Measurements from ENCODE around the gene CTXN1. TPM values are rescaled to one million over a fixed set of nuclear protein-coding genes. Genes with fewer than 3 reads are reported as not detected.
A peak's percentile ranks its signal among the peaks of the same experiment; 100 is the strongest.
"Not testable (repeated sequence)": the region's sequence is repeated elsewhere in the genome, so short reads cannot be mapped to it uniquely, and the experiment has no call there.

CTXN1 gene
- total RNA-seq, 2 donors from 2014 or later: 1.5 to 4.4 TPM

DNA sequence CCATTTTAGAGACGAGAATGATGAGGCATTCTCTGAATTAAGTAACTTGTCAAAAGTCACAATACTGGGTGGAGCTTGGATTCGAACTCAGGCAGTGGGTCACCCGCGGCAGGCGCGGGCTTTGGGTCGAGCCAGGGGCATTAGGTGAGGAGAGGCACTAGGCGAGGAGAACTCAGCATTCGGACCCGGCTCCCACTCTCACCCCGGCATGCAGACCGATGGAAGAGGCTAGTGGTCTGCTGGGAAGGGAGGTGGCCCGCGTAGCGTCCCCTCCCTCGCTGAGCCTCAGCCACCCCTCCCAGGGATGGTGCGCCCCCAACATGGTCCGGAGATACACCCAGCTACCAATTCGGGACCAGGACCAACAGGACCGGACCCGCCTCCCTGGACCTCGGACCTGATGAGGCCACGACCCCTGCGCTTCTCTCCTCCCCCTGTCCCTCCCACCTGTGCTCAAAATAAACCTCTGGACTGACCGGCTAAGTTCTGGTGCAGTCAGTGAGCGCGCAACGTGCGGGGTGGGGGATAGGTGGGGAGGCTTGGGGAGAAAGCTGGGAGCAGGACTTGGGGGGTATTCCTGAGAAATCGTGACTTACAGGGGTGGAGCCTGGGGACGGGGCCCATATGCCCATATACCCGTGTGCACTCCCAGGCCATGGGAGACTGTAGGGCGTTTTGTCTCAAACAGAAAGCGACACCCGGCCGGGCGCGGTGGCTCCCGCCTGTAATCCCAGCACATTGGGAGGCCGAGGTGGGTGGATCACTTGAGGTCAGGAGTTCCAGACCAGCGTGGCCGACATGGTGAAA is 7.1 kb downstream of the CTXN1 start:
- Histone ChIP-seq H3K27ac (no peak overlapping the region), H3K9ac (ENCODE audit: low read depth in 2 of 2, low read length in 2 of 2) (peak overlapping the region in 1 of 2 donors; percentile 73), H3K4me1 (peaks cover 14% of the 10 kb centered on the region), H3K4me3 (peak overlapping the region; percentile 49), H3K9me3 (no peaks in the 10 kb centered on the region), H3K36me3 (no peaks in the 10 kb centered on the region), H3K27me3 (peaks cover 41% of the 10 kb centered on the region)
- intact Hi-C loops (cut with DNase I): no loop called here
- DNase-seq: no peak
- TF ChIP-seq, protein P1, sequence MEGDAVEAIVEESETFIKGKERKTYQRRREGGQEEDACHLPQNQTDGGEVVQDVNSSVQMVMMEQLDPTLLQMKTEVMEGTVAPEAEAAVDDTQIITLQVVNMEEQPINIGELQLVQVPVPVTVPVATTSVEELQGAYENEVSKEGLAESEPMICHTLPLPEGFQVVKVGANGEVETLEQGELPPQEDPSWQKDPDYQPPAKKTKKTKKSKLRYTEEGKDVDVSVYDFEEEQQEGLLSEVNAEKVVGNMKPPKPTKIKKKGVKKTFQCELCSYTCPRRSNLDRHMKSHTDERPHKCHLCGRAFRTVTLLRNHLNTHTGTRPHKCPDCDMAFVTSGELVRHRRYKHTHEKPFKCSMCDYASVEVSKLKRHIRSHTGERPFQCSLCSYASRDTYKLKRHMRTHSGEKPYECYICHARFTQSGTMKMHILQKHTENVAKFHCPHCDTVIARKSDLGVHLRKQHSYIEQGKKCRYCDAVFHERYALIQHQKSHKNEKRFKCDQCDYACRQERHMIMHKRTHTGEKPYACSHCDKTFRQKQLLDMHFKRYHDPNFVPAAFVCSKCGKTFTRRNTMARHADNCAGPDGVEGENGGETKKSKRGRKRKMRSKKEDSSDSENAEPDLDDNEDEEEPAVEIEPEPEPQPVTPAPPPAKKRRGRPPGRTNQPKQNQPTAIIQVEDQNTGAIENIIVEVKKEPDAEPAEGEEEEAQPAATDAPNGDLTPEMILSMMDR (IDR thresholded peaks at IDR 0.05): no peak

DNA sequence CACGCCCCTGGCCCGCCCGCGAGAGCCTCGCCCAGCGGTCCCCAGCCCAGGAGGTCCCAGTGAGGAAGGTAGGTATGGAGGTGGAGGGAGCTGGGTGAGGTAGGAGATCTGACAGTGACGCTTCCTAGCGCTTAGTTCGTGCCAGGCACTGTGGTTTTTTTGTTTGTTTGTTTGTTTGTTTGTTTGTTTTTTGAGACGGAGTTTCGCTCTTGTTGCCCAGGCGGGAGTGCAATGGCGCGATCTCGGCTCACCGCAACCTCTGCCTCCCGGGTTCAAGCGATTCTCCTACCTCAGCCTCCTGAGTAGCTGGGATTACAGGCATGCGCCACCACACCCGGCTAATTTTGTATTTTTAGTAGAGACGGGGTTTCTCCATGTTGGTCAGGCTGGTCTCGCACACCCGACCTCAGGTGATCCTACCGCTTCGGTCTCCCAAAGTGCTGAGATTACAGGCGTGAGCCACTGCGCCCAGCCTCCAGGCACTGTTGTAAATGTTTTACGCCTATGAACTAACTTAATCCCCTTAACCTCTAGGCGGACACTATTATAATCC is 7.8 kb downstream of the CTXN1 start:
- H3K4me1 ChIP-seq: peaks cover 14% of the 10 kb centered on the region
- H3K27ac ChIP-seq; DNase-seq; H3K36me3 ChIP-seq; intact Hi-C loops (cut with DNase I); H3K9me3 ChIP-seq: not testable (repeated sequence)
- peaks cover 41% of the 10 kb centered on the region for H3K27me3 ChIP-seq
- H3K9ac ChIP-seq (ENCODE audit: low read depth in 2 of 2, low read length in 2 of 2): peak overlapping the region in 1 of 2 donors; percentile 56
- H3K4me3 ChIP-seq: peak overlapping the region; percentile 7

DNA sequence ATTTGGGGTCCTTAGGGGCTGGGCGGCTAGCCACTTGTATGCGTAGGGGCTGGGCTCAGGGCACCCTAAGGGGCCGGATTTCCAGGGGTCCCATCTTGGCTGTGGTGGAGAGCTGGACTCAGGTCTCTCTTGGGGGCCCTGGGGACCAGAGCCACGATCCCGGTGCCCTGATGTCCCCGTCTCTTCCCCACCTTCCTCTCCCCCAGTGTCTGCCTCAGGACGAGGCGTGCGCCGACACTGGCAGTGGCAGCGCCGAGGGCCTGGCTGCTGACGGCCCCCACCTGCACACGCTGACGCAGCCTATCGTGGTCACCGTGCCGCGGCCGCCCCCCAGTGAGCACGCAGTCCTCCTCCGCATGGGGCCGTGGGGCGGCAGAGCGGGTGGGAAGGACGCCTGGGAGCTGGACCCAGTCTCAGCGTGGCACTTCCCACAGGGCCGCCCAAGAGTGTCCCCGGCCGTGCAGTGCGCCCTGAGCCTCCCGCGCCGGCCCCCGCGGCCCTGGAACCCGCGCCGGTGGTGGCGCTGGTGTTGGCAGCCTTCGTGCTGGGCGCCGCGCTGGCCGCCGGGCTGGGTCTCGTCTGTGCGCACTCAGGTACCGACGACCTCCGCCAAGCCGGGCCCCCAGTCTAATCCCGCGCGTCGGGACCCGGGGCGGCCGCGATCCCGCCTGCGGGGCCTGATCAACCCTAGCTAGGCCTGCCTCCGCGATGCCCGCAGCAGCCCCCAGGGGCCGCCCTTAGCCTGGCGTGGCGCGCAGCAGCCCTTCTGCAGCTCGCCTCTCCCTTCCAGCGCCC is 8.5 kb downstream of the CTXN1 start:
- H3K9ac ChIP-seq (ENCODE audit: low read depth in 2 of 2, low read length in 2 of 2): peak overlapping the region; percentile 34 to 56
- intact Hi-C loops (cut with DNase I): no loop called here

GRCh38 chr19:7916955-7917266 is 9.0 kb downstream of the CTXN1 start:
- intact Hi-C loops (cut with DNase I): no loop called here
- Histone ChIP-seq H3K4me3 (no peak overlapping the region), H3K36me3 (no peaks in the 10 kb centered on the region), H3K9ac (ENCODE audit: low read depth in 2 of 2, low read length in 2 of 2) (peak overlapping the region; percentile 34 to 56), H3K9me3 (no peaks in the 10 kb centered on the region), H3K27me3 (peaks cover 41% of the 10 kb centered on the region), H3K27ac (no peak overlapping the region), H3K4me1 (peaks cover 14% of the 10 kb centered on the region)
- no peak for DNase-seq
- TF ChIP-seq, protein P1 (IDR thresholded peaks at IDR 0.05): no peak

More for the DNA sequence above, 8.5 kb downstream of the CTXN1 start:
- no peaks in the 10 kb centered on the region for H3K9me3 ChIP-seq
- TF ChIP-seq, protein P1 (IDR thresholded peaks at IDR 0.05): peak; percentile 32
- H3K4me3 ChIP-seq: peak overlapping the region; percentile 7
- H3K4me1 ChIP-seq: peaks cover 14% of the 10 kb centered on the region
- no peaks in the 10 kb centered on the region for H3K36me3 ChIP-seq
- no peak for DNase-seq
- H3K27me3 ChIP-seq: peaks cover 41% of the 10 kb centered on the region
- H3K27ac ChIP-seq: no peak overlapping the region

- no peaks in the 10 kb centered on the region for H3K9me3 ChIP-seq
- DNase-seq: no peak
- H3K36me3 ChIP-seq: no peaks in the 10 kb centered on the region
- peaks cover 41% of the 10 kb centered on the region for H3K27me3 ChIP-seq
- intact Hi-C loops (cut with DNase I): no loop called here
- H3K4me1 ChIP-seq: peaks cover 10% of the 10 kb centered on the region
- peak overlapping the region in 1 of 2 donors; percentile 3 for H3K9ac ChIP-seq (ENCODE audit: low read depth in 2 of 2, low read length in 2 of 2)
- TF ChIP-seq, protein P1 (IDR thresholded peaks at IDR 0.05): no peak
- peak overlapping the region; percentile 30 for H3K4me3 ChIP-seq
- H3K27ac ChIP-seq: no peak overlapping the region
Measured at GRCh38 chr19:7916103-7916954, 9.6 kb downstream of the CTXN1 start.

Measured in colonic mucosa (tissue), 4 donors.